GM12864 (cell line): ENCODE measurements around the gene RIC3.

Source experiments
- DNase-seq: peaks from one replicate; pipeline ENCODE4 v3.0.0-alpha.2; 2011; ENCODE audit warnings: low read depth
- H3K4me3 ChIP-seq: 2 replicates; pipeline ENCODE4 v1.5.1; 2011; ENCODE audit warnings: mild to moderate bottlenecking, low read depth, low read length, control low read depth
- TF ChIP-seq, protein P1 (sequence below): IDR thresholded peaks from 2 replicates; pipeline ENCODE4 v1.5.1; 2011; ENCODE audit warnings: low read depth, mild to moderate bottlenecking, moderate library complexity, low read length, control low read depth, inconsistent platforms; ENCODE audit errors: missing control alignments

The RIC3 gene

GRCh38 chr11:8106679-8107078 is 62.1 kb downstream of the RIC3 start:
- no peak overlapping the region for H3K4me3 ChIP-seq
- TF ChIP-seq, protein P1, sequence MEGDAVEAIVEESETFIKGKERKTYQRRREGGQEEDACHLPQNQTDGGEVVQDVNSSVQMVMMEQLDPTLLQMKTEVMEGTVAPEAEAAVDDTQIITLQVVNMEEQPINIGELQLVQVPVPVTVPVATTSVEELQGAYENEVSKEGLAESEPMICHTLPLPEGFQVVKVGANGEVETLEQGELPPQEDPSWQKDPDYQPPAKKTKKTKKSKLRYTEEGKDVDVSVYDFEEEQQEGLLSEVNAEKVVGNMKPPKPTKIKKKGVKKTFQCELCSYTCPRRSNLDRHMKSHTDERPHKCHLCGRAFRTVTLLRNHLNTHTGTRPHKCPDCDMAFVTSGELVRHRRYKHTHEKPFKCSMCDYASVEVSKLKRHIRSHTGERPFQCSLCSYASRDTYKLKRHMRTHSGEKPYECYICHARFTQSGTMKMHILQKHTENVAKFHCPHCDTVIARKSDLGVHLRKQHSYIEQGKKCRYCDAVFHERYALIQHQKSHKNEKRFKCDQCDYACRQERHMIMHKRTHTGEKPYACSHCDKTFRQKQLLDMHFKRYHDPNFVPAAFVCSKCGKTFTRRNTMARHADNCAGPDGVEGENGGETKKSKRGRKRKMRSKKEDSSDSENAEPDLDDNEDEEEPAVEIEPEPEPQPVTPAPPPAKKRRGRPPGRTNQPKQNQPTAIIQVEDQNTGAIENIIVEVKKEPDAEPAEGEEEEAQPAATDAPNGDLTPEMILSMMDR: no peak
- no peak for DNase-seq

GRCh38 chr11:8105666-8106065 is 63.2 kb downstream of the RIC3 start:
- DNase-seq: no peak
- TF ChIP-seq, protein P1: no peak
- H3K4me3 ChIP-seq: no peak overlapping the region

DNA sequence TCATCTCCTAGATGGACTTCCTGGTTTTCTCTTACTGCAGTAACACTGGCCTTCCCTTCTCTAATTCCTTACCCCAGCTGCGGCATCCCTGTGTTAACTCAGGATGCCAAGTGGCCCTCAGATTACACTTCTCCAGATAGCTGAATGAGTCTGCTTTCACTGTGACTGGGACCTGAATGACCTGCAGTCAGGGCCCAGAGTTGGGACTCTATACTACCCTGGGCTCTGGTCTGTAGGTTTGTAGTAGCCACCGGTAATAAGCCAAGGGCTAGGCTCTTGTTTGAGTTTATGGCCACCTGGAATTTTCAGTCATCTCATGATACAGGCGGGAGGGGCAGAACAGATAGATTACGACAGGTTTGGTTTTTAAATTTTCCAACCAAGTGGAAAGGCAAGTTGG is 63.7 kb downstream of the RIC3 start:
- DNase-seq: no peak
- no peak overlapping the region for H3K4me3 ChIP-seq
- TF ChIP-seq, protein P1: no peak

- H3K4me3 ChIP-seq: no peak overlapping the region
- no peak for DNase-seq
- TF ChIP-seq, protein P1: no peak
These were observed 64.9 kb downstream of the RIC3 start for GRCh38 chr11:8103909-8104308.

DNA sequence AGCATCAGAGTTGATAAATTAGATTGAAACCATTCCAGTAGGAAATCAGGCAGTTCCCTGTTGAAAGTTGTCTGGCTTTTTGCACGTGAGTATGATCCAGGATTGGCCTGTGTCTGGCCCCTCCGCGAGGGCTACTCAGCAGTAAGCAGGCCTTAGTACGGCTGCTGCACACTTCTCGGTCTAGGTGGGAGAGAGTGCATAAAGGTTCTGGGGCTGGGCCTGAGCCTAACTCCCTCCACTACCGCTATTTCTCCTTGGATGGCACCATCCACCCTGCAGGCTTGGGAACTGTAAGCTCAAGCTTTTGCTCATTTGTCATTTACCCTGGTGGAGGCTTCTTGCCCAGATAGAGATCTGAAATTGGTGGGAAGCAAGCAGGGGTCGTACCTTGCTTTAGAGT is 65.9 kb downstream of the RIC3 start:
- H3K4me3 ChIP-seq: no peak overlapping the region
- no peak for DNase-seq
- TF ChIP-seq, protein P1: no peak

DNA sequence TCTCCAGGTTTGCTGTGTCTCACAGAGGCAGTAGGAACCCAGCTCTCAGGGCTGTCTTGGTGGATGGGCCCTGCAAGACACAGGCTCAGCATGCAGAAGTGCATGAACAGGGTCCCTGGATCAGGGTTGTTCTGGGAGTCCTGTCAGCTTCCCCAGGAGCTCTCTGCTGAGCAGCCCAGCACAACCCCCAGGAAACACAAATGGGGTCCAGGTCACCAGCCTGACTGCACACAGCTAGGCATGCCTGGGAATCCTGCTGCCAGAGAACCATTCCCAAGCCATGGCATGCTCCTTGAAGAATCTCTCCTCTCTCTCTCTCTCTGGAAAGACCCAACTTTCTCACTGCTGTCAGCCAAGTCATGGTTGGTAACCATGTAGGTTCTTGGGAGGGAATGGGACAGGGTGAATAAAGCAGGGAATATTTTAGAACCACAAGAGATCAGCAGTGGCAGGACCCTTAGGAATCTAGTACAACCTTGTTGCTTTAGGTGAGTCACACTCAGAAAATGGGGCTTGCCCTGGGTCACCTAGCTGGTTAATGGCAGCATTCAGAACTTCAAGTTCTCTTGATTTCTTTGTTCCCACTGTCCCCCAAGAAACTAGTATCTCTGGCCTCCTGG is 66.4 kb downstream of the RIC3 start:
- H3K4me3 ChIP-seq: no peak overlapping the region
- DNase-seq: no peak
- TF ChIP-seq, protein P1: no peak

GRCh38 chr11:8101421-8101820 is 67.4 kb downstream of the RIC3 start:
- no peak overlapping the region for H3K4me3 ChIP-seq
- TF ChIP-seq, protein P1: no peak
- no peak for DNase-seq
